OCI-LY7 (cell line): ENCODE data around the gene GSTK1. TPM values are rescaled to one million over a fixed set of nuclear protein-coding genes. Genes with fewer than 3 reads are reported as not detected.

Experiments
- BruUV-seq: library from RNA; stranded (reverse); fragments of 400-500 nt; replicated peaks from 2 replicates; lab custom pipeline; 2021; lab: Mats Ljungman, UMichigan
- CTCF ChIA-PET: fragments of 300-600 bp; sonication (Branson Sonifier 250); formaldehyde crosslinking; loops from one replicate; lab custom pipeline; 2022; ENCODE audit warnings: antibody characterized with exemption; ENCODE audit not compliant: unreplicated experiment; lab: Charles Lee
- POLR2A ChIA-PET: fragments of 300-600 bp; sonication (Branson Sonifier 250); formaldehyde crosslinking; loops from one replicate; lab custom pipeline; 2022; ENCODE audit warnings: antibody characterized with exemption; lab: Charles Lee
- DNase-seq: peaks from one replicate; pipeline ENCODE4 v3.0.0-alpha.2; 2015; ENCODE audit warnings: low spot score
- H2AFZ ChIP-seq: fragments of 200-600 bp; sonication (generic), shearing (Covaris generic); 2 replicates; pipeline ENCODE4 v1.6.1; 2014; ENCODE audit warnings: mild to moderate bottlenecking, antibody characterized with exemption, low read length, moderate library complexity
- H3K27ac ChIP-seq: fragments of 200-600 bp; sonication (generic); 2 replicates; pipeline ENCODE4 v1.5.1; 2014; ENCODE audit warnings: mixed run types, low read depth, mild to moderate bottlenecking, moderate library complexity, low read length, inconsistent platforms; ENCODE audit not compliant: poor library complexity, severe bottlenecking
- H3K36me3 ChIP-seq: fragments of 200-600 bp; sonication (generic); 2 replicates; pipeline ENCODE4 v1.6.1; 2014; ENCODE audit warnings: mild to moderate bottlenecking, antibody characterized with exemption, low read length, moderate library complexity, mixed read lengths; ENCODE audit not compliant: insufficient read depth
- H3K4me1 ChIP-seq: fragments of 200-600 bp; sonication (generic); 2 replicates; pipeline ENCODE4 v1.5.1; 2014; ENCODE audit warnings: mild to moderate bottlenecking, low read length; ENCODE audit not compliant: insufficient read depth, poor library complexity, severe bottlenecking
- H3K4me2 ChIP-seq: fragments of 200-600 bp; sonication (generic); 2 replicates; pipeline ENCODE4 v1.6.1; 2014; ENCODE audit warnings: mild to moderate bottlenecking, low read length
- H3K4me3 ChIP-seq: fragments of 200-600 bp; sonication (generic); 2 replicates; pipeline ENCODE4 v1.5.1; 2014; ENCODE audit warnings: mild to moderate bottlenecking, low read depth, low read length; ENCODE audit not compliant: poor library complexity, severe bottlenecking
- H3K79me2 ChIP-seq: fragments of 200-600 bp; sonication (generic); 2 replicates; pipeline ENCODE4 v1.6.1; 2016; ENCODE audit warnings: low read depth, mild to moderate bottlenecking, low read length, moderate library complexity, mixed read lengths; ENCODE audit not compliant: insufficient read depth
- H3K9me2 ChIP-seq: fragments of 200-600 bp; sonication (generic); 2 replicates; pipeline ENCODE4 v1.6.1; 2016; ENCODE audit warnings: mild to moderate bottlenecking, low read length, mixed read lengths; ENCODE audit not compliant: insufficient read depth
- H3K9me3 ChIP-seq: fragments of 200-600 bp; sonication (generic); 2 replicates; pipeline ENCODE4 v1.6.1; 2014; ENCODE audit warnings: mild to moderate bottlenecking, mixed run types, low read length, mixed read lengths
- H4K20me1 ChIP-seq: fragments of 200-600 bp; sonication (generic); 2 replicates; pipeline ENCODE4 v1.6.1; 2014; ENCODE audit warnings: mild to moderate bottlenecking, antibody characterized with exemption, low read length, moderate library complexity, mixed read lengths; ENCODE audit not compliant: insufficient read depth
- CTCF ChIP-seq: fragments of 200-600 bp; sonication (generic); conservative IDR thresholded peaks from 2 replicates; pipeline ENCODE4 v1.5.1; 2014; ENCODE audit warnings: mild to moderate bottlenecking, antibody characterized with exemption, low read length, moderate library complexity, mixed read lengths
- EZH2phosphoT487 ChIP-seq: fragments of 200-600 bp; sonication (generic); IDR thresholded peaks from 2 replicates; pipeline ENCODE4 v1.6.1; 2018; ENCODE audit warnings: low read depth, borderline replicate concordance, mild to moderate bottlenecking, mixed run types, antibody characterized with exemption, low read length, moderate library complexity, mixed read lengths
- intact Hi-C: fragments of 100-400 bp; cut with micrococcal nuclease; formaldehyde crosslinking; loops from one replicate; pipeline ENCODE4 v1.10.0; 2022; ENCODE audit not compliant: unreplicated experiment
- total RNA-seq, 2 experiments: library from RNA; depleted of rRNA in 1 of 2; stranded (reverse); fragments of >200 nt in 1 of 2; shearing (Covaris generic) in 1 of 2; gene quantifications; 2 replicates each; pipeline ENCODE4 v1.2.3, GENCODE V29; 2014 to 2022

The GSTK1 gene
- total RNA-seq, 2 experiments from 2014 or later: 37.8 to 41.6 TPM

- ChIA-PET POLR2A (interaction anchor here (0.6 to 1.5 kb wide), 4 partner anchors 8 to 1109 kb away, joined by 3 to 6 read pairs (median 4); partner anchors contain the start of gene CASP2), CTCF (no interaction called here)
- Histone ChIP-seq H3K9me3 (no peaks in the 10 kb centered on the region), H3K4me1 (peaks cover 16% of the 10 kb centered on the region), H3K79me2 (no peaks in the 10 kb centered on the region), H3K4me3 (no peak overlapping the region), H3K27ac (no peak overlapping the region), H3K4me2 (no peak overlapping the region), H3K36me3 (no peaks in the 10 kb centered on the region), H3K9me2 (no peaks in the 10 kb centered on the region), H2AFZ (no peak overlapping the region; the same call in 1 of the 2 replicates), H4K20me1 (no peaks in the 10 kb centered on the region)
- BruUV-seq: no TSS peak
- DNase-seq: no peak
- intact Hi-C loops: no loop called here
- no peak for TF ChIP-seq CTCF
- TF ChIP-seq EZH2phosphoT487: no peak
Measured at GRCh38 chr7:143280566-143280965, 17.3 kb downstream of the GSTK1 start.

GRCh38 chr7:143281529-143281928 is 18.3 kb downstream of the GSTK1 start:
- Histone ChIP-seq H2AFZ (no peak overlapping the region), H3K27ac (no peak overlapping the region), H3K9me2 (no peaks in the 10 kb centered on the region), H3K4me1 (peaks cover 16% of the 10 kb centered on the region), H3K4me2 (no peak overlapping the region), H4K20me1 (no peaks in the 10 kb centered on the region), H3K36me3 (no peaks in the 10 kb centered on the region), H3K79me2 (no peaks in the 10 kb centered on the region), H3K9me3 (no peaks in the 10 kb centered on the region), H3K4me3 (no peak overlapping the region)
- DNase-seq: no peak
- TF ChIP-seq EZH2phosphoT487 (no peak), CTCF (no peak)
- POLR2A ChIA-PET: interaction anchor here (0.9 to 1.5 kb wide), 2 partner anchors 18 to 27 kb away, joined by 3 read pairs; no protein-coding TSS in a partner anchor
- intact Hi-C loops: no loop called here
- BruUV-seq: no TSS peak
- CTCF ChIA-PET: no interaction called here

- no peaks in the 10 kb centered on the region for H3K79me2 ChIP-seq
- 0 out of 2 replicates have a peak, but pooled peaks cover under 1% of the 10 kb centered on the region for H3K9me3 ChIP-seq
- CTCF ChIA-PET: no interaction called here
- intact Hi-C loops: no loop called here
- no peak for TF ChIP-seq EZH2phosphoT487
- no peak for TF ChIP-seq CTCF
- H3K4me2 ChIP-seq: no peak overlapping the region
- no peak overlapping the region for H2AFZ ChIP-seq
- H3K27ac ChIP-seq: no peak overlapping the region
- POLR2A ChIA-PET: interaction anchor here (1.1 kb wide), 1 partner anchor 18 kb away, joined by 3 read pairs; no protein-coding TSS in a partner anchor
- no peak for DNase-seq
- peaks cover 16% of the 10 kb centered on the region for H3K4me1 ChIP-seq
- H3K9me2 ChIP-seq: no peaks in the 10 kb centered on the region
- H3K36me3 ChIP-seq: no peaks in the 10 kb centered on the region
- H3K4me3 ChIP-seq: no peak overlapping the region
- BruUV-seq: no TSS peak
- no peaks in the 10 kb centered on the region for H4K20me1 ChIP-seq
Measured at GRCh38 chr7:143282124-143282523, 18.9 kb downstream of the GSTK1 start.
